ENCODE measurements around the gene CD7. TPM values are rescaled to one million over a fixed set of nuclear protein-coding genes. Genes with fewer than 3 reads are reported as not detected.

Gene CD7
- total RNA-seq, 2 donors from 2014 or later, result 2.8 TPM; not detected in 1

GRCh38 chr17:82346342-82347300 is 29.2 kb upstream of the CD7 start:
- DNase-seq (ENCODE audit: low spot score), result no peak
- 69% methylated on average over 28 of the region's 28 CpGs for WGBS
- TF ChIP-seq POLR2A (IDR thresholded peaks at IDR 0.05) (no peak), POLR2AphosphoS5 (IDR thresholded peaks at IDR 0.05) (peak; percentile 23), CTCF (IDR thresholded peaks at IDR 0.05) (no peak)
- Histone ChIP-seq H3K4me3 (no peak overlapping the region), H3K36me3 (no peaks in the 10 kb centered on the region), H3K27ac (no peak overlapping the region), H3K27me3 (replicated peaks; ENCODE audit: insufficient read depth) (no peaks in the 10 kb centered on the region), H3K9me3 (no peaks in the 10 kb centered on the region), H3K4me1 (replicated peaks) (no peaks in the 10 kb centered on the region)
- intact Hi-C loops (cut with DNase I), result no loop called here

DNA sequence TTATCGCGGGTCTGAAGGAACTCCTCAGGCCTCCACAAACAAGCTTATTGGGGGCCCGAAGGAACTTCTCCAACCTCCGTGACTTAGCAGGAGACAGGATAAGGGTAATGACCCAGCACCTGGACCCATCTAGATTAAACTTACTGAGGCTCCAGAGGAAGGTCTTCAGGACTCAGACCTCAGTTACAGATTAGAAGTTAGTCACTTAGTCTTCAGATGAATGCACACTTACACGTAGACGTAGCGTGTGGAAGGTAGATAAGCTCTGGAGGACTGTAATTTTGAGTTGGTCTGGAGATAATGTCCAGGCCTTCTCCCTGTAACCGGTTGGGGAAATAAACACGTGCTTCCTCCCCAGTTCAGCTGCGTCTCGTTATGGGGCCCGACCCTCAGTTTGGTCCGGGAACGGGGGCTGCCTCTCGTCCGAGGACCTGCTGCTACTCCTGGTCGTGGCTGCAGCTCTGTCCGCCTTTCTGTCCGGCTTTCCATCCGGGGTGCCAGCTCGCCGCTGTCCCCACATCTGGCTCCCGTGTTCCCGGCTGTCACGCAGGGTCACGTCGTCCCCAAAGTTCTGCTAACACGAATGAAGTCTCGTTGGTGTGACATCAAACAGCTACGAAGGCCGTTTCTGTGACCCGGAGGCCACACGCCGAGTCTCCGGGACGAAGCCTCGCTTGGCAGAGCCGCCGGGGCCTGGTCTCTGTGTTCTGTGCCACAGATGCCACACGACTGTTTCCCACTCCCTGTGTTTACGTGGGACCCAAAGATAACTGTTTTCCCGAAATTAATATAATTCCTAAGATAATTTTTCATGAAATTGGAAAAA is 28.0 kb upstream of the CD7 start:
- intact Hi-C loops (cut with DNase I), result no loop called here
- Histone ChIP-seq H3K9me3 (no peaks in the 10 kb centered on the region), H3K4me1 (replicated peaks) (no peaks in the 10 kb centered on the region), H3K4me3 (no peak overlapping the region), H3K27me3 (replicated peaks; ENCODE audit: insufficient read depth) (no peaks in the 10 kb centered on the region), H3K27ac (no peak overlapping the region), H3K36me3 (no peaks in the 10 kb centered on the region)
- DNase-seq (ENCODE audit: low spot score), result no peak
- TF ChIP-seq CTCF (IDR thresholded peaks at IDR 0.05) (no peak), POLR2AphosphoS5 (IDR thresholded peaks at IDR 0.05) (no peak)
- 83% methylated on average over 42 of the region's 42 CpGs for WGBS

- intact Hi-C loops (cut with DNase I), result no loop called here
- no peak overlapping the region for H3K27ac ChIP-seq
- no peak for DNase-seq (ENCODE audit: low spot score)
- no peak for TF ChIP-seq POLR2A (IDR thresholded peaks at IDR 0.05)
- no peak for TF ChIP-seq CTCF (IDR thresholded peaks at IDR 0.05)
- TF ChIP-seq POLR2AphosphoS5 (IDR thresholded peaks at IDR 0.05), result no peak
- H3K36me3 ChIP-seq, result no peaks in the 10 kb centered on the region
- no peaks in the 10 kb centered on the region for H3K27me3 ChIP-seq (replicated peaks; ENCODE audit: insufficient read depth)
- peaks cover 3% of the 10 kb centered on the region for H3K4me1 ChIP-seq (replicated peaks)
- no peak overlapping the region for H3K4me3 ChIP-seq
- WGBS, result 81% methylated on average over 20 of the region's 24 CpGs
- H3K9me3 ChIP-seq, result no peaks in the 10 kb centered on the region
Measured at GRCh38 chr17:82344175-82344907, 26.9 kb upstream of the CD7 start.

- WGBS, result 92% methylated on average over 5 of the region's 5 CpGs
- intact Hi-C loops (cut with DNase I), result no loop called here
- DNase-seq (ENCODE audit: low spot score), result no peak
- H3K9me3 ChIP-seq, result no peaks in the 10 kb centered on the region
- H3K36me3 ChIP-seq, result no peaks in the 10 kb centered on the region
- peaks cover 8% of the 10 kb centered on the region for H3K4me1 ChIP-seq (replicated peaks)
- no peaks in the 10 kb centered on the region for H3K27me3 ChIP-seq (replicated peaks; ENCODE audit: insufficient read depth)
- H3K4me3 ChIP-seq, result no peak overlapping the region
- H3K27ac ChIP-seq, result no peak overlapping the region
- TF ChIP-seq POLR2A (IDR thresholded peaks at IDR 0.05) (no peak), CTCF (IDR thresholded peaks at IDR 0.05) (no peak), POLR2AphosphoS5 (IDR thresholded peaks at IDR 0.05) (no peak)
Measured at GRCh38 chr17:82343560-82343959, 26.2 kb upstream of the CD7 start.
